ENCODE measurements around the gene UMAD1. TPM values are rescaled to one million over a fixed set of nuclear protein-coding genes. Genes with fewer than 3 reads are reported as not detected.
A peak's percentile ranks its signal among the peaks of the same experiment; 100 is the strongest.
"Not testable (repeated sequence)": the region's sequence is repeated elsewhere in the genome, so short reads cannot be mapped to it uniquely, and the experiment has no call there.

The UMAD1 gene
- polyA plus RNA-seq, 1 donor: 7.7 TPM

GRCh38 chr7:7798510-7798909 is 158.0 kb downstream of the UMAD1 start:
- no peak for DNase-seq (ENCODE audit: low read depth)

GRCh38 chr7:7799138-7799537 is 158.6 kb downstream of the UMAD1 start:
- DNase-seq (ENCODE audit: low read depth): no peak

- no peak for DNase-seq (ENCODE audit: low read depth)
Observed at GRCh38 chr7:7802531-7802930, 162.0 kb downstream of the UMAD1 start.

GRCh38 chr7:7803715-7804178 is 163.2 kb downstream of the UMAD1 start:
- DNase-seq (ENCODE audit: low read depth): no peak

GRCh38 chr7:7804822-7805221 is 164.3 kb downstream of the UMAD1 start:
- not testable (repeated sequence) for DNase-seq (ENCODE audit: low read depth)

- DNase-seq (ENCODE audit: low read depth): no peak
Observed at GRCh38 chr7:7805511-7806153, 165.1 kb downstream of the UMAD1 start.

- no peak for DNase-seq (ENCODE audit: low read depth)
Observed at GRCh38 chr7:7808156-7808555, 167.6 kb downstream of the UMAD1 start.

- no peak for DNase-seq (ENCODE audit: low read depth)
Observed at GRCh38 chr7:7808626-7809025, 168.1 kb downstream of the UMAD1 start.

GRCh38 chr7:7810380-7810779 is 169.8 kb downstream of the UMAD1 start:
- no peak for DNase-seq (ENCODE audit: low read depth)

GRCh38 chr7:7810826-7811225 is 170.3 kb downstream of the UMAD1 start:
- DNase-seq (ENCODE audit: low read depth): no peak

GRCh38 chr7:7812112-7812511 is 171.6 kb downstream of the UMAD1 start:
- DNase-seq (ENCODE audit: low read depth): no peak

- DNase-seq (ENCODE audit: low read depth): no peak
Observed at GRCh38 chr7:7815395-7815794, 174.8 kb downstream of the UMAD1 start.

GRCh38 chr7:7816084-7816483 is 175.5 kb downstream of the UMAD1 start:
- DNase-seq (ENCODE audit: low read depth): peak; percentile 8

- no peak for DNase-seq (ENCODE audit: low read depth)
Observed at GRCh38 chr7:7816816-7817536, 176.4 kb downstream of the UMAD1 start.

- DNase-seq (ENCODE audit: low read depth): no peak
Observed at GRCh38 chr7:7817748-7818147, 177.2 kb downstream of the UMAD1 start.

- DNase-seq (ENCODE audit: low read depth): not testable (repeated sequence)
Observed at GRCh38 chr7:7818179-7818578, 177.6 kb downstream of the UMAD1 start.

- no peak for DNase-seq (ENCODE audit: low read depth)
Observed at GRCh38 chr7:7819442-7820247, 179.1 kb downstream of the UMAD1 start.

GRCh38 chr7:7820409-7820808 is 179.9 kb downstream of the UMAD1 start:
- no peak for DNase-seq (ENCODE audit: low read depth)

GRCh38 chr7:7820939-7821338 is 180.4 kb downstream of the UMAD1 start:
- DNase-seq (ENCODE audit: low read depth): no peak

- DNase-seq (ENCODE audit: low read depth): no peak
Observed at GRCh38 chr7:7821517-7821916, 181.0 kb downstream of the UMAD1 start.

GRCh38 chr7:7825294-7825693 is 184.7 kb downstream of the UMAD1 start:
- DNase-seq (ENCODE audit: low read depth): not testable (repeated sequence)

- DNase-seq (ENCODE audit: low read depth): no peak
Observed at GRCh38 chr7:7829667-7830066, 189.1 kb downstream of the UMAD1 start.
